Neural crest cell (in vitro differentiated cells): ENCODE measurements around the gene TRIM43. TPM values are rescaled to one million over a fixed set of nuclear protein-coding genes. Genes with fewer than 3 reads are reported as not detected.
"Not testable (repeated sequence)": the region's sequence is repeated elsewhere in the genome, so short reads cannot be mapped to it uniquely, and the experiment has no call there.

Experiments
- DNase-seq: peaks from one replicate; pipeline ENCODE4 v3.0.0; 2021; ENCODE audit warnings: low read depth, mixed read lengths, low spot score
- H3K27ac Mint-ChIP-seq: one replicate; pipeline ENCODE4 v1.8.0; 2021; ENCODE audit warnings: mild to moderate bottlenecking, mixed read lengths; ENCODE audit not compliant: unreplicated experiment
- H3K27me3 Mint-ChIP-seq: 2 replicates; pipeline ENCODE4 v1.8.0; 2021; ENCODE audit warnings: low read depth, mild to moderate bottlenecking, mixed read lengths
- H3K36me3 Mint-ChIP-seq: 2 replicates; pipeline ENCODE4 v1.8.0; 2021; ENCODE audit warnings: low read depth, mild to moderate bottlenecking, mixed read lengths
- H3K4me1 Mint-ChIP-seq: 2 replicates; pipeline ENCODE4 v1.8.0; 2021; ENCODE audit warnings: mixed read lengths
- H3K4me3 Mint-ChIP-seq: one replicate; pipeline ENCODE4 v1.8.0; 2021; ENCODE audit warnings: mild to moderate bottlenecking, mixed read lengths
- H3K9me3 Mint-ChIP-seq: 2 replicates; pipeline ENCODE4 v1.8.0; 2021; ENCODE audit warnings: mixed read lengths
- total RNA-seq: library from RNA; stranded (reverse); gene quantifications from 2 replicates; pipeline ENCODE4 v1.2.1, GENCODE V29; 2021

TRIM43 gene
- total RNA-seq, 1 donor from 2014 or later = not detected

- not testable (repeated sequence) for H3K4me3 Mint-ChIP-seq, H3K27me3 Mint-ChIP-seq, H3K36me3 Mint-ChIP-seq, DNase-seq, H3K9me3 Mint-ChIP-seq, H3K4me1 Mint-ChIP-seq, H3K27ac Mint-ChIP-seq
These were observed 30.9 kb downstream of the TRIM43 start for GRCh38 chr2:95622728-95623127.

- DNase-seq, H3K27ac Mint-ChIP-seq, H3K4me1 Mint-ChIP-seq, H3K9me3 Mint-ChIP-seq, H3K27me3 Mint-ChIP-seq, H3K36me3 Mint-ChIP-seq, H3K4me3 Mint-ChIP-seq: not testable (repeated sequence)
These were observed 39.2 kb downstream of the TRIM43 start for GRCh38 chr2:95630987-95631386.

DNA sequence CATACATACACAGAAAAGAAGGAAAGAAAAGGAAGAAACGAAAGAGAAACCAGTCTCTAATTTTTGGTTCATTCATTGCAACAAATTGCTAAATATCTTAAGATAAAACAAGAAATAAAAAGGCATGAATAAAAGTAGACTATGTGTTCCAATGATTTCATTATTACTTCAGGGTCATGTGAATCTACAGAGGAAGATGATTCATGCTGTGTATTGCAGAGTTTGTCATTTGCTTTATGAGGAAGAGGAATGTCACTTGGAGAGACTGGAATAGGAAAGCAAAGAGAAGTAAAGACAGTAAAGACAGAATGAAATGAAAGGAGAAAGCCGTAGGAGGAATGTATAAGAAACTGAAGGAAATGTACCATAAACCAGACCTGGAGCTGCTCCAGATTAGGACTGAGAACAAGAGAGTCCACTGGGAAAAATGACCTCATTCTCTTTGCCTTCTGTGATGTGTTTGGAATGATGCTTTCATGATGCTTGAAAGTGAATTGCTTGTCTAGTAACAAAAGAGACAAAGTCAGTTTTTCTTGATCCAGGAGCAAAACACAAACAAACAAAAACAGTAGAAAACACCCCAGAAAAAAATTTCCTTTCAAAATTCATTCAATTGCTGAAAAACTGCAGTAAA, 41.9 kb downstream of the TRIM43 start:
- not testable (repeated sequence) for H3K9me3 Mint-ChIP-seq, DNase-seq, H3K4me1 Mint-ChIP-seq, H3K4me3 Mint-ChIP-seq, H3K27ac Mint-ChIP-seq, H3K27me3 Mint-ChIP-seq, H3K36me3 Mint-ChIP-seq

DNA sequence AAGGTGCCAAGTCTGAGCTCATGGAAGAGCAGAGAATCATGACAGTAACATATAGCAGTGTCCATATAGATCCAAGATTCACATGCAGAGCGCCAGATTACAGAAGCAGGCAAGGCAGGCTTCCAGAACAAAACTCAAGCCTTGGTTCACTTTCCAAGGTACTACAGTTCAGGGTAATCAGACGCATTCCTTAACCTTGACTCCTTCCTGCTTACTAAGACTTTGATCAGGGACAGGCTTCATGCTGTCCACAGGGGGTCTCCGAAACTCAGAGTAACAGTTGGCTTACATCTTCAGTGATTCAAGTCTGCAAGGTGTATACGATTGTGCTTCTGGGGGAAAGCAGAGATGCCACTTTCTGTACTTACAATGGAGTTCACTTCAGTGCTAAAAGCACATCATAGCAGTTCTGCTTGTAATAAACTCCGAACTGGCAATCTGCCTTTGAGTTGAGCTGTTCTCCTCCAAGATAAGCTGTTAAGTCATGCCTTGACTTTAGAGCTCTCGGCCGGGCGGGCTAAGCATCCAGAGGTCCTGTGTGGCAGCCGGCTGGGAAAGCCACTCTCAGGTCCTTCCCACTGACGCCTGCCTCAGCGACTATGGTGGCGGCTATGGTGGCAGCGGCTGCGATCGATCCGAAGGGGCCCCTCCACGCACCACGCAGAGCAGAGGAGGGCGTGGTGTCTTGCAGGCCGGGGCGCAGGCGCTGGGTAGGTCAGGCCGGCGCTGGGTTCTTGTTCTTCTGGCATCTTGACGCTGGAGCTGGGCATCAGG, 48.9 kb downstream of the TRIM43 start:
- not testable (repeated sequence) for DNase-seq, H3K27me3 Mint-ChIP-seq, H3K4me3 Mint-ChIP-seq, H3K4me1 Mint-ChIP-seq, H3K36me3 Mint-ChIP-seq, H3K9me3 Mint-ChIP-seq, H3K27ac Mint-ChIP-seq

GRCh38 chr2:95641289-95641575, 49.4 kb downstream of the TRIM43 start:
- DNase-seq, H3K9me3 Mint-ChIP-seq, H3K36me3 Mint-ChIP-seq, H3K4me3 Mint-ChIP-seq, H3K27me3 Mint-ChIP-seq, H3K27ac Mint-ChIP-seq, H3K4me1 Mint-ChIP-seq: not testable (repeated sequence)

GRCh38 chr2:95641787-95642186, 50.0 kb downstream of the TRIM43 start:
- not testable (repeated sequence) for DNase-seq, H3K4me3 Mint-ChIP-seq, H3K27ac Mint-ChIP-seq, H3K36me3 Mint-ChIP-seq, H3K9me3 Mint-ChIP-seq, H3K4me1 Mint-ChIP-seq, H3K27me3 Mint-ChIP-seq

DNA sequence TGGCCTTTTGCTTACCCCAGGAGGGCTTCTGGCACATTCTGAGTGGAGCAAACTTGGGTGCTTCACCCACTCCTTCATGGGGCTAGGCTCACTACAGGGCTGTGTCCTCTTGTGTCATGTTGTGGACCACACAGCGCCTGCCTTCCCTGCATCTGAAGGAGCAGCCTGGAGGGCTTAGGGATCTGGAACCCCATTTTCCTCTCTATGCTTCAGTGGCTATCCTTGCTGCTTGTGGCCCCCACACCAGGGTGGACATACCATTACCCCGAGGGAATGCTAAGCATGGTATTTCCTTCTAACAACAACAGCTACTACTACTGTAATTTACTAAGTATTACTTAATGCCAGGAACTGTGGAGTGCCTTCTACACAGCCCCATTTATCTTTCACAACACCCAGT, 50.6 kb downstream of the TRIM43 start:
- H3K9me3 Mint-ChIP-seq, H3K27me3 Mint-ChIP-seq, H3K4me1 Mint-ChIP-seq, DNase-seq, H3K36me3 Mint-ChIP-seq, H3K4me3 Mint-ChIP-seq, H3K27ac Mint-ChIP-seq: not testable (repeated sequence)

DNA sequence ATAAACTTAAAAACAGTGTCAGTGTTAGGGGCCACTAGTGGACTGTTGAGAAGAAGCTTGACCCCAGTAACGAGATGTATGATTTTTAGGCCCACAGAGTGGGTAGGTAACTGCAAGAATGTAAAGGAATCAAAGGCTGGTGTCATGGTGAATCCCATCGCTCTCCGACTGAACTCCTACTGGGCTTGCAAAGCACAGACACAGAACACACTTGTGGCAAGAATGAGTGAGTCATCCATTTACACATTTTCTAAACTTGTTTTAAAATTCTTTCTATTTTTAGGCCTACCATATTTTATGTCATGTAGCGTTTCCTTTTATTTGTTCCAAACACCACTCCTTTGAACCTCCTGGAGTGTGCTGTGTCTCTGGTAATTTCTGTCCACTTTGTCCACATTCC, 51.1 kb downstream of the TRIM43 start:
- H3K4me1 Mint-ChIP-seq, H3K27me3 Mint-ChIP-seq, H3K27ac Mint-ChIP-seq, H3K36me3 Mint-ChIP-seq, H3K9me3 Mint-ChIP-seq, H3K4me3 Mint-ChIP-seq, DNase-seq: not testable (repeated sequence)

GRCh38 chr2:95645312-95645711, 53.5 kb downstream of the TRIM43 start:
- not testable (repeated sequence) for H3K9me3 Mint-ChIP-seq, H3K27ac Mint-ChIP-seq, H3K27me3 Mint-ChIP-seq, H3K4me3 Mint-ChIP-seq, H3K36me3 Mint-ChIP-seq, DNase-seq, H3K4me1 Mint-ChIP-seq

DNA sequence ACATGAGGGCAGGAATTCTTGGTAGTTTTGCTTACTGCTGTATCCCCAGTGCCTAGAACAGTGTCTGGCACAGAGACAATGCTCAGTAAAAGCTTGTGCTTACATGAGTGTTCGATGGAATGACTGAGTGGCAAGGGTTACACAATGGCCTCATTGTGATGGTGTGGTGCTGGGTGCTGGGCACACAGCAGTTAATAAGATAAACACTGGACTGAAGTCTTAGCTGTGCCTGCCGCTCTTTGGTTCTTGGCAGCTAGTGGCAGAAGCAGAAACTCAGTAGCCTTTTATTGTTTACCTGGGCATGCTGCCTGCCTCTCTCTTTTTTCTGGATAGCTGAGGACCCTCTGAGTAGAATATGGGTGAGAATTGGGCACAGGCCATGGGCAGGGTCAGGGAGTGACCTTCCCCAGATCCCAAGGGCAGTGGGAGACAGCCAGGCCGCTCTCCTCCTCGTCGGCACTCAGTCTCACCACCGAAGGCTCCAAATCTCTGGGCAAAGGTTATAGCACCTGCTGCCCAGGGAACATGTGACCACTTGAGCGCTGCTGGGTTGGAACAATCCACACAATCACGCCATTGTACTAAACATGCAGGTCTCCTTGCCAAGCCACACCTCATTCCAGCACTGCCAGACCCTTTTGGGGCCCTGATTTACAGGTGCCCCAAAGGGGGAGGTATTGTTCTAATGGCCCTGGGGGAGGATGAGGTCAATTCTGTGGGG, 54.6 kb downstream of the TRIM43 start:
- DNase-seq, H3K4me3 Mint-ChIP-seq, H3K4me1 Mint-ChIP-seq, H3K27ac Mint-ChIP-seq, H3K36me3 Mint-ChIP-seq, H3K27me3 Mint-ChIP-seq, H3K9me3 Mint-ChIP-seq: not testable (repeated sequence)

- not testable (repeated sequence) for H3K36me3 Mint-ChIP-seq, H3K27ac Mint-ChIP-seq, H3K4me1 Mint-ChIP-seq, H3K4me3 Mint-ChIP-seq, H3K9me3 Mint-ChIP-seq, DNase-seq, H3K27me3 Mint-ChIP-seq
These were observed 57.2 kb downstream of the TRIM43 start for GRCh38 chr2:95648894-95649544.
